Heart left ventricle (tissue), 16 donors: ENCODE data around the gene ABCC3. TPM values are rescaled to one million over a fixed set of nuclear protein-coding genes. Genes with fewer than 3 reads are reported as not detected.

Experiments used
- ATAC-seq, 4 donors: fragments of 200-7000 bp; cut with Tn5 transposase; one replicate each; pipeline ENCODE4 v1.9.1; 2020 to 2022; ENCODE audit warnings: moderate library complexity in 4 of 4, mild to moderate bottlenecking in 3 of 4, moderate number of reproducible peaks in 1 of 4
- DNase-seq, 5 donors: peaks; one replicate each; pipeline ENCODE4 v3.0.0-alpha.2; 2020
- H3K27ac ChIP-seq, 12 donors: fragments of 200-600 bp; sonication (generic) in 4 of 12; one replicate each; pipeline versions ENCODE4 v1.5.0 to v1.8.0; 2016 to 2022; ENCODE audit warnings: mild to moderate bottlenecking in 2 of 12
- H3K27me3 ChIP-seq, 9 donors: fragments of 200-600 bp; sonication (generic) in 2 of 9; one replicate each; pipeline versions ENCODE4 v1.5.1 to v1.8.0; 2016 to 2022; ENCODE audit warnings: mild to moderate bottlenecking in 3 of 9
- H3K36me3 ChIP-seq, 9 donors: fragments of 200-600 bp; sonication (generic) in 2 of 9; one replicate each; pipeline versions ENCODE4 v1.5.0 to v1.8.0; 2018 to 2022; ENCODE audit warnings: mild to moderate bottlenecking in 2 of 9
- H3K4me1 ChIP-seq, 12 donors: fragments of 200-600 bp; sonication (generic) in 4 of 12; one replicate each; pipeline versions ENCODE4 v1.5.0 to v1.8.0; 2016 to 2022; ENCODE audit warnings: mild to moderate bottlenecking in 3 of 12
- H3K4me3 ChIP-seq, 12 donors: fragments of 200-600 bp; sonication (generic) in 4 of 12; one replicate each; pipeline versions ENCODE4 v1.5.0 to v1.8.0; 2017 to 2022; ENCODE audit warnings: mild to moderate bottlenecking in 9 of 12, moderate library complexity in 4 of 12
- H3K9me3 ChIP-seq, 12 donors: fragments of 200-600 bp; sonication (generic) in 4 of 12; one replicate each; pipeline versions ENCODE4 v1.5.0 to v1.8.0; 2016 to 2022; ENCODE audit warnings: mild to moderate bottlenecking in 1 of 12
- POLR2A ChIP-seq, 2 donors: fragments of 450-650 bp; IDR thresholded peaks; one replicate each; pipeline ENCODE4 v1.6.1; 2017; ENCODE audit warnings: antibody characterized with exemption in 2 of 2, mild to moderate bottlenecking in 2 of 2, moderate library complexity in 2 of 2
- WGBS, 4 donors: extraction: QIAGEN DNeasy Blood & Tissue Kit in 2 of 4; methylation state at CpG; one replicate each; pipeline versions ENCODE4 v1.1.5 to v1.1.7; 2013 to 2018; 5-methylcytosine and 5-hydroxymethylcytosine counted together
- intact Hi-C, 10 donors: fragments of 100-400 bp; cut with DNase I; formaldehyde crosslinking; loops; one replicate each; pipeline versions ENCODE4 v1.11.1 to v1.14.2; 2022
- polyA plus RNA-seq, 2 donors: library from polyadenylated mRNA; stranded (reverse); fragments of 200-250 nt; gene quantifications; one replicate each; pipeline ENCODE4 v1.2.3, GENCODE V29; 2013
- total RNA-seq, 9 donors: library from RNA; depleted of rRNA in 2 of 9; stranded (reverse); fragments of >200 nt in 2 of 9; fragmentation: NEBNext Ultra II Directional in 3 of 9; extraction: Animal tissue kit (Norgen Biotek cat#: 25700) in 3 of 9; gene quantifications; one replicate each; pipeline versions ENCODE4 v1.1.0 to v1.2.4, GENCODE V29; 2016 to 2023
- TF ChIP-seq, protein P1 (sequence below), 12 donors: fragments of 200-600 bp; sonication (generic) in 4 of 12; IDR thresholded peaks; one replicate each; pipeline versions ENCODE4 v1.5.0 to v1.8.0; 2018 to 2022; ENCODE audit warnings: antibody characterized with exemption in 12 of 12, mild to moderate bottlenecking in 5 of 12
- donor health status: ischemic (EF 13 %, LVEDD 7.1; RV severe dilation, severe dysfunction).
- donor health status: healthy with polysubstance abuse.
- donor health status: DM: no; HTN: yes; CAD: no.
- donor health status: DM: no; HTN: no; CAD: no.
- donor health status: ischemic (EF 25% LVEDD 6.9; RV normal size, moderate dysfunction).
- donor health status: ischemic (EF 25% LVEDD 5.7; RV mildly dilated, moderate dysfunction).
- donor health status: healthy.
- donor health status: DM: yes; HTN: yes; CAD: no.
- donor health status: ischemic (EF 35%, LVEDD 5.7; RV mildly dilated, moderate dysfunction).
- donor health status: nonischemic (EF 11% LVEDD 7.7; RV severe dilation, severe dysfunction).
- donor health status: DM: yes; HTN: yes; CAD: no.
- donor health status: PGD.
- donor health status: ischemic (EF 29% LVEDD 5.4; RV normal size, mild dysfunction).
- donor health status: nonischemic (EF 23%, LVEDD 6.1; RV moderate dilation, normal function).

The ABCC3 gene
- total and polyA plus RNA-seq, 11 donors = 0.20 to 21.6 (median 1.3) TPM; not detected in 1

GRCh38 chr17:50719144-50719923 is 84.7 kb downstream of the ABCC3 start, which contains the start of gene LUC7L3:
TSS of gene LUC7L3 (plus strand) at chr17:50719603. CDS start at chr17:50719733, 130 bp downstream.
- intact Hi-C loops = no loop called here
- Histone ChIP-seq H3K27me3 (no peaks in the 10 kb centered on the region), H3K36me3 (no peaks in the 10 kb centered on the region), H3K4me1 (peaks cover 8 to 51% (median 39%) of the 10 kb centered on the region in 12 donors), H3K4me3 (peak within 1 kb of the TSS; percentile 62 to 99 (median 78)), H3K9me3 (no peaks in the 10 kb centered on the region), H3K27ac (peak within 1 kb of the TSS; percentile 90 to 99 (median 96))
- DNase-seq = peak; percentile 95 to 97 (median 96)
- TF ChIP-seq POLR2A (IDR thresholded peaks at IDR 0.05) = peak in 1 of 2 donors; percentile 73
- TF ChIP-seq, protein P1, sequence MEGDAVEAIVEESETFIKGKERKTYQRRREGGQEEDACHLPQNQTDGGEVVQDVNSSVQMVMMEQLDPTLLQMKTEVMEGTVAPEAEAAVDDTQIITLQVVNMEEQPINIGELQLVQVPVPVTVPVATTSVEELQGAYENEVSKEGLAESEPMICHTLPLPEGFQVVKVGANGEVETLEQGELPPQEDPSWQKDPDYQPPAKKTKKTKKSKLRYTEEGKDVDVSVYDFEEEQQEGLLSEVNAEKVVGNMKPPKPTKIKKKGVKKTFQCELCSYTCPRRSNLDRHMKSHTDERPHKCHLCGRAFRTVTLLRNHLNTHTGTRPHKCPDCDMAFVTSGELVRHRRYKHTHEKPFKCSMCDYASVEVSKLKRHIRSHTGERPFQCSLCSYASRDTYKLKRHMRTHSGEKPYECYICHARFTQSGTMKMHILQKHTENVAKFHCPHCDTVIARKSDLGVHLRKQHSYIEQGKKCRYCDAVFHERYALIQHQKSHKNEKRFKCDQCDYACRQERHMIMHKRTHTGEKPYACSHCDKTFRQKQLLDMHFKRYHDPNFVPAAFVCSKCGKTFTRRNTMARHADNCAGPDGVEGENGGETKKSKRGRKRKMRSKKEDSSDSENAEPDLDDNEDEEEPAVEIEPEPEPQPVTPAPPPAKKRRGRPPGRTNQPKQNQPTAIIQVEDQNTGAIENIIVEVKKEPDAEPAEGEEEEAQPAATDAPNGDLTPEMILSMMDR (IDR thresholded peaks at IDR 0.05) = no peak
- peak; percentile 92 to 99 (median 98) for ATAC-seq
- WGBS, 4 donors = 2 to 3% (median 2%) methylated on average over 43 to 76 of the region's 76 CpGs

DNA sequence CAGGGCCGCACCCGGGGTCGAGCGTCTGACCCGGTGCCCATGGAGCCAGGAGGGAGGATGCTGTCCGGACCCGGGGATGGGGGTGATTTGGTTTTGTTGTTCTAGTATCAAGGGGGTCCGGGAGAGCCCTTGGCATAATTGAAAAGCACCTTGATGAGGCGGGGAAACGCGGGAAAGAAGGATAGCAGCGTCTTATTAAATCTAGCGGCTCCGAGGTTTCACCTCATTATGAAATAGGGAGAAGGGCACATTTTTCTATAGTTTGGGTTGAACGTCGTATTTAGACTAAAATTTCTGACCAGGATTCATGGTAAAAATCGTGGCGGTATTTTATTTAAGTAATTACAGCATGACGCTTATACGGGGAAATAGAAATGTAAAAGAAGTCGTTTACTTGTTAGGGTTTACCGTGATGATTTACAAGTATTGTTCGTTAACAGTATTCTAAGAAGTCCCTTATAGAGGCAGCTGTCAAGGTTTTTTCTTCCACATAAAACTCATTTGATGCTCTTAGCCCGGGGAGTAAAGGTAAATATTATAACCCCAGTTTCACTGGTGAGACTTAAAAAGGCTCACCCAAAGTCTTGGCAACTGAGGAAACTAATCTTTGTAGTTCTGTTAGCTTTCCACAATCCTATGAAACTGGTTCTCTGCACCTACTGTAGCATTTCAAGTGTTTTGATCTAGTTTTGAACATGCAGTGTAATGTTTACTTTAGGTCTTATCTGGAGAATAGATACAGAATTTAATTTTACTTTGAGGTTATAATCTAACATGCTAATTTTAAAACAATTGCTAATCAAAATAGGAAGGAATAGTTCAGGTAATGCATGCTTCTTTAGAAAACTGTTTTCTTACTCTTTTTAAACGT is 85.5 kb downstream of the ABCC3 start:
- WGBS, 4 donors = 0% methylated on average over 25 of the region's 25 CpGs
- Histone ChIP-seq H3K4me3 (peak overlapping the region; percentile 62 to 99 (median 78)), H3K27ac (peak overlapping the region; percentile 90 to 99 (median 96)), H3K4me1 (peaks cover 8 to 52% (median 41%) of the 10 kb centered on the region in 12 donors), H3K27me3 (no peaks in the 10 kb centered on the region), H3K36me3 (no peaks in the 10 kb centered on the region), H3K9me3 (no peaks in the 10 kb centered on the region)
- intact Hi-C loops = no loop called here
- ATAC-seq = no peak
- TF ChIP-seq POLR2A (IDR thresholded peaks at IDR 0.05) = no peak
- TF ChIP-seq, protein P1 (IDR thresholded peaks at IDR 0.05) = no peak
- DNase-seq = no peak

DNA sequence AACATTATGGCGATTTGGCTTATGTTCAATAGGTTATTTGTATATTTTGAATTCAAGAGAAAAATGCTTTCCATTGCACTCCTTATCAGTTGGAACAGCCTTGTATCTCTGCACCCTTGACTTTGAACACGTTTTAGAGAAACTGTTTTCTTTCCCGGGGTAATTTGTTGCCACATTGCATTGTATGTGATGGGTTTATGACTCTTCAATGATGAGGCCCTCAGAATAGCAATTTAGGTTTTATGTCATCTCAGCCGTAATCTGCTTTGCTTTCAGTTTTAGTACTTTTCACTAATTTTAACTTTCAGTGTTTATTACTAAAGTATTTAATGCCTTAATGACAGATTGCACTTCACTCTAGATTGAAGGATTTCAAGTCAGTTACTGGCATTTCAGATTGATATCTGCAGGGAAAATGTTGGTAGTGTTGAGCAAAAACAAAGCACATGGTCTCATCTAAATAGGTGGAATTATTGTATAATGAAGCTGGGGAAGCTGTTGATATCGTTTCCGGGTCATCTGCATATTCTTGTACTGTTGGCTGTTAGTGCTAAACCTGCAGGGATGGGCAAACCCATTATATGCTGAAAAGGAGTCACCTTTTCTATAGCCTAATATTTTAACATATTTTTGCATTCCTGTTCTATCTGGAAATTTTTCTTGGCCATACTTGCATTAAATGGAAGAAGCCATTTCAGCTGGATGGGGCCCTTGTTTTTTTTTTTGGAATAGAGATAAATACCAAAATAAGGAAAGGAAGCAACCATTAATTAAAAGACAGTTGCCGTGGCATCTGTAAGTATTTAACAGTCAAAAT is 86.7 kb downstream of the ABCC3 start:
- intact Hi-C loops = no loop called here
- TF ChIP-seq POLR2A (IDR thresholded peaks at IDR 0.05) = no peak
- TF ChIP-seq, protein P1 (IDR thresholded peaks at IDR 0.05) = no peak
- Histone ChIP-seq H3K27me3 (no peaks in the 10 kb centered on the region), H3K4me1 (peaks cover 8 to 65% (median 52%) of the 10 kb centered on the region in 12 donors), H3K27ac (peak overlapping the region in 6 of 12 donors; percentile 19 to 99 (median 96)), H3K36me3 (no peaks in the 10 kb centered on the region), H3K9me3 (no peaks in the 10 kb centered on the region), H3K4me3 (peak overlapping the region in 11 of 12 donors; percentile 62 to 99 (median 81))
- WGBS, 4 donors = 5 to 7% (median 6%) methylated on average over 7 of the region's 7 CpGs
- DNase-seq (no peak), ATAC-seq (no peak)
